Measurements from ENCODE around the gene CMTM8.

The CMTM8 gene

DNA sequence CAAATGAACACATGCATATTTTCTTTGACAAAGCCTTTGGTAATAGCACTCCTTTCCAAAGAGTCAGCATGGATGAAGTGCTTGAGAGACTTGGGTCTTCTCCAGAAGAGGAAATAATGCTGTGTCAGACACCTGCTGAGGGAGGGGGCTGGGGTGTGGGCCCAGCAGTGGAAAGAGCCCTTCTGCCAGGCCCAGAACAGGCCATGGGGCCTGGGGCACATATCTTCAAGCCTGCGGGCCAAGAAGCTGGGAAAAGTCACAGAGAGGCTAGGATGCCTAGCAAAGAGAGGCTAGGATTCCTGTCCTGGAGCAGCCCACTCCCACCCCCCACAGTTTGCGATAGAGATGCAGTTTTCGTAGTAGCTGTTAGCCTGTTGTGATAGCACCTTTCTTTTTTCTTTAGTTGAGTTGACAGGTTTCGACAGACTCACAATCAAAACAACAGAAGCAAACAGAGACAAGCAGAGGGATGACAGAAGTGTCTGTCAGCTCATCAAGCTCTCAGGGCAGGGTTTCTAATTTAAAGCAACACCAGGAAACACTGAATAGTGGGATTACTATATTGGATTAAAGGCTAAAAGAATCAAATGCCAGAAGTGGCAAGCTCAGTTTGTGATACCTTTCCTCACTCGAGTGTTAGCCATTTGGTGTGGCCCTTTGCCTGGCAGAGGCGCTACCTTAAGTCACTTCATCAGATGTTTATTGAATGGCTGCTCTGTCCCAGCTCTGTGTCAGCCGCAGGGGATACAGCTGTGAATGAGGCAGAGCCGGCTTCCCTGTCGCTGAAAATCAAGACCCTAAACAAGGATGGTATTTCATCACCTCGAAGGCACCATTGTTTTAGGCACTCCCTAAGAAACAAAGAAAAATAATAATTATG, 172.1 kb downstream of the CMTM8 start:
- H3K36me3 ChIP-seq (replicated peaks in 1 of 2; ENCODE audit: control insufficient read depth in 2 of 2, insufficient read depth in 2 of 2, low read length in 2 of 2) = peaks cover 0 to 17% of the 10 kb centered on the region in 2 donors
- H3K9me3 ChIP-seq (replicated peaks in 1 of 2; ENCODE audit: control insufficient read depth in 2 of 2, insufficient read depth in 1 of 2, low read depth in 1 of 2, low read length in 2 of 2) = peaks cover 0 to 8% of the 10 kb centered on the region in 2 donors
- no peak overlapping the region for H2AFZ ChIP-seq (ENCODE audit: low read length)
- H3K14ac ChIP-seq (ENCODE audit: low read length) = no peak overlapping the region
- no CpG with 5 or more reads among the region's 10 CpGs for WGBS, 2 donors (ENCODE audit: extremely low coverage in 2 of 2, insufficient read length in 2 of 2, insufficient replicate concordance in 1 of 2)
- no peak overlapping the region for H4K8ac ChIP-seq (ENCODE audit: low read depth, low read length)
- H3K4me1 ChIP-seq (ENCODE audit: control insufficient read depth in 2 of 2, insufficient read depth in 1 of 2, low read depth in 1 of 2, low read length in 2 of 2) = peaks cover 10 to 17% of the 10 kb centered on the region in 2 donors
- no peak overlapping the region for H4K91ac ChIP-seq (ENCODE audit: low read depth, low read length, poor library complexity)
- no peak overlapping the region for H2AK5ac ChIP-seq (ENCODE audit: low read depth, low read length)
- no peak overlapping the region for H3K27ac ChIP-seq (replicated peaks; ENCODE audit: low read length)
- no peak overlapping the region for H2BK120ac ChIP-seq (ENCODE audit: low read depth, low read length)
- H3K23ac ChIP-seq (ENCODE audit: low read depth, low read length, poor library complexity) = no peak overlapping the region
- H2BK15ac ChIP-seq (ENCODE audit: low read length) = no peak overlapping the region
- no peaks in the 10 kb centered on the region for H3K79me1 ChIP-seq (ENCODE audit: low read depth, low read length)
- H3K18ac ChIP-seq (ENCODE audit: low read length) = no peak overlapping the region
- no peaks in the 10 kb centered on the region for H3K27me3 ChIP-seq (ENCODE audit: control insufficient read depth in 3 of 3, insufficient read depth in 3 of 3, low read depth in 1 of 3, low read length in 3 of 3)
- no peak overlapping the region for H3K4me2 ChIP-seq (ENCODE audit: insufficient read depth, low read length, poor library complexity, severe bottlenecking)
- DNase-seq (ENCODE audit: low spot score) = no peak
- H3K9ac ChIP-seq (ENCODE audit: low read depth, low read length, poor library complexity) = no peak overlapping the region
- H3K4ac ChIP-seq (ENCODE audit: low read length) = no peak overlapping the region
- no peak overlapping the region for H2BK5ac ChIP-seq (ENCODE audit: low read length)
- no peak overlapping the region for H3K4me3 ChIP-seq (ENCODE audit: low read length in 2 of 2)
- H2BK12ac ChIP-seq (ENCODE audit: low read length) = peak overlapping the region; percentile 5

DNA sequence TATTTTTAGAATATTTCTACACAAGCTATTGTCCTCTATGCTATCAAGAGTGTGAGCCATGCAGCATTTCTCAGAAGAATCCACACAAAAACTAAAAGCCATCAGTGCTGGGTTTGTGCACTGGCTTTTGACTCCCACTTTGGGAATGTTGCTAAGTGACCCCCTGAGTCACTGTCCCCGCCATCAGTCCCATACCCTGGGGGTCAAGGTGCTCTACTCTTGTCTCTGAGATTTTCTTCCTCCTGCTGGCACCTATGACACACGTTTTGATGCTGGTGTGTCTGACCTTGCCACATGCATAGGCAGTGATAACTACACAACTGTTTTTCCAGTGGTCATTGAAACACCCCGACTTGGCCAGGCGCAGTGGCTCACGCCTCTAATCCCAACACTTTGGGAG, 173.0 kb downstream of the CMTM8 start:
- peaks cover 0 to 12% of the 10 kb centered on the region in 2 donors for H3K9me3 ChIP-seq (replicated peaks in 1 of 2; ENCODE audit: control insufficient read depth in 2 of 2, insufficient read depth in 1 of 2, low read depth in 1 of 2, low read length in 2 of 2)
- no peak overlapping the region for H3K4ac ChIP-seq (ENCODE audit: low read length)
- no peak overlapping the region for H3K9ac ChIP-seq (ENCODE audit: low read depth, low read length, poor library complexity)
- no peak overlapping the region for H3K23ac ChIP-seq (ENCODE audit: low read depth, low read length, poor library complexity)
- no peaks in the 10 kb centered on the region for H3K27me3 ChIP-seq (ENCODE audit: control insufficient read depth in 3 of 3, insufficient read depth in 3 of 3, low read depth in 1 of 3, low read length in 3 of 3)
- H2BK12ac ChIP-seq (ENCODE audit: low read length) = no peak overlapping the region
- peaks cover 10 to 17% of the 10 kb centered on the region in 2 donors for H3K4me1 ChIP-seq (ENCODE audit: control insufficient read depth in 2 of 2, insufficient read depth in 1 of 2, low read depth in 1 of 2, low read length in 2 of 2)
- DNase-seq (ENCODE audit: low spot score) = no peak
- no peak overlapping the region for H3K14ac ChIP-seq (ENCODE audit: low read length)
- H3K18ac ChIP-seq (ENCODE audit: low read length) = no peak overlapping the region
- H2AFZ ChIP-seq (ENCODE audit: low read length) = no peak overlapping the region
- peaks cover 0 to 10% of the 10 kb centered on the region in 2 donors for H3K36me3 ChIP-seq (replicated peaks in 1 of 2; ENCODE audit: control insufficient read depth in 2 of 2, insufficient read depth in 2 of 2, low read length in 2 of 2)
- no peak overlapping the region for H4K91ac ChIP-seq (ENCODE audit: low read depth, low read length, poor library complexity)
- H2AK5ac ChIP-seq (ENCODE audit: low read depth, low read length) = no peak overlapping the region
- H3K4me2 ChIP-seq (ENCODE audit: insufficient read depth, low read length, poor library complexity, severe bottlenecking) = no peak overlapping the region
- no peaks in the 10 kb centered on the region for H3K79me1 ChIP-seq (ENCODE audit: low read depth, low read length)
- H2BK120ac ChIP-seq (ENCODE audit: low read depth, low read length) = no peak overlapping the region
- no peak overlapping the region for H2BK5ac ChIP-seq (ENCODE audit: low read length)
- H3K4me3 ChIP-seq (ENCODE audit: low read length in 2 of 2) = no peak overlapping the region
- no peak overlapping the region for H3K27ac ChIP-seq (replicated peaks; ENCODE audit: low read length)
- no peak overlapping the region for H2BK15ac ChIP-seq (ENCODE audit: low read length)
- H4K8ac ChIP-seq (ENCODE audit: low read depth, low read length) = no peak overlapping the region
- no CpG with 5 or more reads among the region's 5 CpGs for WGBS, 2 donors (ENCODE audit: extremely low coverage in 2 of 2, insufficient read length in 2 of 2, insufficient replicate concordance in 1 of 2)

DNA sequence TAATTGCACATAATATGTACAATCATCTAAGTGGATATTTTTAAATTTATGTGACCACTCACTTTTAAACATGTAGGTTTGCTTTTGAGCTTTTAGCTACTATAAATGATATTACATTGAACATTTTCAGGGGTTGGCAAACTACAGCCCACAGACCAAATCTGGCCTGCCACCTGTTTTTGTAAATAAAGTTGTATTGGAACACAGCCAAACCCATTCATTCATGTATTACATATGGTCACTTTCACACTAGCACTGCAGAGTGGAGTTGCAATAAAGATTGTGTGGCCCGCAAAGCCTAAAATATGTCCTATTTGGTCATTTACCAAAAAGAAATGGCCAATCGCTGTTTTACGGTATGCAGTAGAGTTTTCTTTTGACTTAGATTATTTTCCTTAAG, 174.4 kb downstream of the CMTM8 start:
- Histone ChIP-seq H3K36me3 (replicated peaks in 1 of 2; ENCODE audit: control insufficient read depth in 2 of 2, insufficient read depth in 2 of 2, low read length in 2 of 2) (peaks cover 0 to 3% of the 10 kb centered on the region in 2 donors), H2AK5ac (ENCODE audit: low read depth, low read length) (no peak overlapping the region), H3K27ac (replicated peaks; ENCODE audit: low read length) (no peak overlapping the region), H3K9ac (ENCODE audit: low read depth, low read length, poor library complexity) (no peak overlapping the region), H3K23ac (ENCODE audit: low read depth, low read length, poor library complexity) (no peak overlapping the region), H3K4me3 (ENCODE audit: low read length in 2 of 2) (no peak overlapping the region), H2BK15ac (ENCODE audit: low read length) (no peak overlapping the region), H3K79me1 (ENCODE audit: low read depth, low read length) (no peaks in the 10 kb centered on the region), H2BK120ac (ENCODE audit: low read depth, low read length) (no peak overlapping the region), H3K18ac (ENCODE audit: low read length) (no peak overlapping the region), H3K27me3 (ENCODE audit: control insufficient read depth in 3 of 3, insufficient read depth in 3 of 3, low read depth in 1 of 3, low read length in 3 of 3) (no peaks in the 10 kb centered on the region), H2BK5ac (ENCODE audit: low read length) (no peak overlapping the region), H3K4me1 (ENCODE audit: control insufficient read depth in 2 of 2, insufficient read depth in 1 of 2, low read depth in 1 of 2, low read length in 2 of 2) (peaks cover 10 to 14% of the 10 kb centered on the region in 2 donors), H3K4ac (ENCODE audit: low read length) (no peak overlapping the region), H4K91ac (ENCODE audit: low read depth, low read length, poor library complexity) (no peak overlapping the region), H2AFZ (ENCODE audit: low read length) (no peak overlapping the region), H3K9me3 (replicated peaks in 1 of 2; ENCODE audit: control insufficient read depth in 2 of 2, insufficient read depth in 1 of 2, low read depth in 1 of 2, low read length in 2 of 2) (peaks cover 0 to 10% of the 10 kb centered on the region in 2 donors), H4K8ac (ENCODE audit: low read depth, low read length) (no peak overlapping the region), H2BK12ac (ENCODE audit: low read length) (no peak overlapping the region), H3K4me2 (ENCODE audit: insufficient read depth, low read length, poor library complexity, severe bottlenecking) (no peak overlapping the region), H3K14ac (ENCODE audit: low read length) (no peak overlapping the region)
- no peak for DNase-seq (ENCODE audit: low spot score)
- WGBS, 2 donors (ENCODE audit: extremely low coverage in 2 of 2, insufficient read length in 2 of 2, insufficient replicate concordance in 1 of 2) = no CpG with 5 or more reads among the region's 3 CpGs

DNA sequence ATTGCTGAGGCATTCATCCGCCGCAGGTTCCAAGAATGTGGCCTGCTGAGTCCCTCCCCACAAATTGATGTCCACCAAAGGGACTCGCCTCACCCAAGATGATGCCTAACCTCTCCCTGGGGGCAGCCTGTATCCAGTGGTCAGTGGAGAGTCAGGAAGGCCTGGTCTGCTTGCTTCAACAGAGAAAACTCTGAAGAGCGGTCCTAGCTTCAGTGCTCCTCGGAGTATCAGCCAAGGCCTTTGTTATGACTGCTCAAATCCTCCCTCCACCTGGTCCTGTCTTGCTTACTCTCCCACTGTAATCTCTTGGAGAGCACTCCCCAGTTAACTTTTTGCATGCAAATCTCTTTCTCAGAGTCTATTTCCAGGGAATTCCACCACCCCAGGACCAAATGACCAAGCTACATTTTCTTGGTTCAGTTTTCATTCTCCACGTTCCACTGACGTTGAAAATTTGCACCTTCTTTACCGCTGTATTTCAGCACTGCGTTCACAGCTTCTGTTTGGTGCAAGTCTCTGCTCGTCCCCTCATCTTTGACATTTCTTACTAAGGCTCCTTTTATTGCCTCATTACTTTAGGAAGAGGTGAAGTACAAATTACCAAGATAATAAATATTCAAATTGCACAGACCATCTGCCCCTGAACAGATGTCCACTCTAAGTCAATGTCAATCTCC, 175.5 kb downstream of the CMTM8 start:
- Histone ChIP-seq H3K9ac (ENCODE audit: low read depth, low read length, poor library complexity) (no peak overlapping the region), H4K8ac (ENCODE audit: low read depth, low read length) (no peak overlapping the region), H2AK5ac (ENCODE audit: low read depth, low read length) (no peak overlapping the region), H2AFZ (ENCODE audit: low read length) (no peak overlapping the region), H3K23ac (ENCODE audit: low read depth, low read length, poor library complexity) (no peak overlapping the region), H4K91ac (ENCODE audit: low read depth, low read length, poor library complexity) (no peak overlapping the region), H2BK5ac (ENCODE audit: low read length) (no peak overlapping the region), H2BK15ac (ENCODE audit: low read length) (no peak overlapping the region), H2BK120ac (ENCODE audit: low read depth, low read length) (no peak overlapping the region), H3K36me3 (replicated peaks in 1 of 2; ENCODE audit: control insufficient read depth in 2 of 2, insufficient read depth in 2 of 2, low read length in 2 of 2) (peaks cover 0 to 3% of the 10 kb centered on the region in 2 donors), H3K4ac (ENCODE audit: low read length) (no peak overlapping the region), H3K27ac (replicated peaks; ENCODE audit: low read length) (no peak overlapping the region), H3K9me3 (replicated peaks in 1 of 2; ENCODE audit: control insufficient read depth in 2 of 2, insufficient read depth in 1 of 2, low read depth in 1 of 2, low read length in 2 of 2) (peaks cover 0 to 21% of the 10 kb centered on the region in 2 donors), H3K14ac (ENCODE audit: low read length) (no peak overlapping the region), H3K18ac (ENCODE audit: low read length) (no peak overlapping the region), H3K4me3 (ENCODE audit: low read length in 2 of 2) (no peak overlapping the region), H3K4me2 (ENCODE audit: insufficient read depth, low read length, poor library complexity, severe bottlenecking) (no peak overlapping the region), H3K27me3 (ENCODE audit: control insufficient read depth in 3 of 3, insufficient read depth in 3 of 3, low read depth in 1 of 3, low read length in 3 of 3) (no peaks in the 10 kb centered on the region), H3K4me1 (ENCODE audit: control insufficient read depth in 2 of 2, insufficient read depth in 1 of 2, low read depth in 1 of 2, low read length in 2 of 2) (peaks cover 10 to 14% of the 10 kb centered on the region in 2 donors), H2BK12ac (ENCODE audit: low read length) (no peak overlapping the region), H3K79me1 (ENCODE audit: low read depth, low read length) (no peaks in the 10 kb centered on the region)
- no peak for DNase-seq (ENCODE audit: low spot score)
- WGBS, 2 donors (ENCODE audit: extremely low coverage in 2 of 2, insufficient read length in 2 of 2, insufficient replicate concordance in 1 of 2) = no CpG with 5 or more reads among the region's 10 CpGs
